ENCODE data around the gene PTGR2.
"Not testable (repeated sequence)": the region's sequence is repeated elsewhere in the genome, so short reads cannot be mapped to it uniquely, and the experiment has no call there.

Gene PTGR2

DNA sequence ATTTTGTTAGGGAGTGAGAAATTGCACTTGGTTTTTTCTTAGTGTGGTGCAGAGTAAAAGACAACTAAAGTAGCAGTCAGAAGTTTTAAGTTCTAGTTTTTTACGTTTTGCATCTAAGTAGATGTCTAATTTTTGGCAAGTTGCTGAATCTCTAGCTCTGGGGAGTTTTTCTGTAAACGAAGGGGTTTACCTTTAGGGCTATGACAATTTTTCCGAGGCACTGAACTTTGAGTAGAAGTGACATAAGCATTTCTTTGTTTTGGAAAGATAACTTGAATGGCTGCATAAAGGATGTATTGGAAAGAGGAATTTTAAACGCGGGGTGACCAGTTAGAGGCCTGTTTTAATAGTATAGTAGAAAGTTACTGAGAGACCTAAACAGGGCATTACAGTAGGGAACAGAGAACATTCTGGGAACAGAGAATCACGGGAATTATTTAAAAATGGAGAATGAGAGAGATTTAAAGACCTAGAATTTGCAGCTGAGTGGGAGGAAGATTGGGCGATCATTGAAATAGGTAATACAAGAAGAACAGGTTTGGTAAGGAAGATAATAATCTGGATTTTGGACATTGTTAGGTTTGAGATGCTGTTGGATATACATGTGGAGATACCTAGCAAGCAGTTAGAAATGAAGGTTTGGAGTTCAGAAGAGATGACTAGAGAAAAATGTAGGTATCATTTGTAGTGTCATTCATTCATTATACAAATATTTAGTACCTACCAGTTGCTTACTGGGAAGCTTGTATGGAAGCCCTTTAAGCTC is 36.2 kb downstream of the PTGR2 start:
- DNase-seq = no peak

DNA sequence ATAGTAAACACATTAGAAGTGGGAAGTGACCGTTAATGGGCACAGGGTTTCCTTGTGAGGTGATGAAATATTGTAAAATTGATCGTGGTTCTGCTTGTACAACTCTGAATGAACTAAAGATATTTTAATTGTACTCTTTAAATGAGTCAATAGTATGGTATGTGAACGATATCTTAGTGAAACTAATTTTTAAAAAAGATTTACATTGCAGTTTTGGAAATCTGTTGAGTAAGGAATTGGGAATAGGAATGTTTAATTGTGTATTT is 36.8 kb downstream of the PTGR2 start:
- DNase-seq = no peak

DNA sequence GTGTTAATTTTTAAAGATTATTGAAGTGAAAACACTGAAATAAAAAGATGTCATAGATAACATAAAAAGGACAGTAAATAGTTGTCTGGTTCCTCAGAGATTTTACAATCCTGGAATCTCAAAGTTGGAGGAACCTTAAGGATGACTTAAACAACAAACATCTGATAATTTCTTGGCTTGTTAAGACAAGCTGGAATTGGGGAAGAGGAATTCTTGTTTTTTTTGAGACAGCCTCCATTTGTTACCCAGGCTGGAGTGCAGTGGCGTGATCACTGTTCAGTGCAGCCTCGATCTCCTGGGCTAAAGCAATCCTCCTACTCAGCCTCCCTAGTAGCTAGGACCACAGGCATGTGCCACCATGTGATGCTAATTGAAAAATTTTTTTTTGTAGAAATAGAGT is 37.3 kb downstream of the PTGR2 start:
- DNase-seq = no peak

DNA sequence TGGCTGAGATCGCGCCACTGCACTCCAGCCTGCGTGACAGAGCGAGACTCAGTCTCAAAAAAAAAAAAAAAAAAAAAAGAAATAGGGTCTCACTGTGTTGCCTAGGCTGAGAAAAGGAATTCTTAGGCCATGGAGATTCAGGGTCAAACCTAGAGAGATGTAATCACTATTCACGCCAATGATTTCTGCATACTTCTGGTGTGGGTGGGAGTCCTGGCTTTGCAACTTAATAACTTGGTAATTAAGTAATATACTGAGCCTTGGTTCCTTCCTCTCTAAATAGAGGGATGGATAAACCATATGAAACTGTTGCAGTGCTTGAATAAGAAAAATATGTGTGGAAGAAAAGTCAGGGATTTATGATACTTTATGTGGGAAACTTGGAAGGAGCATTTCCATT is 37.7 kb downstream of the PTGR2 start:
- no peak for DNase-seq

DNA sequence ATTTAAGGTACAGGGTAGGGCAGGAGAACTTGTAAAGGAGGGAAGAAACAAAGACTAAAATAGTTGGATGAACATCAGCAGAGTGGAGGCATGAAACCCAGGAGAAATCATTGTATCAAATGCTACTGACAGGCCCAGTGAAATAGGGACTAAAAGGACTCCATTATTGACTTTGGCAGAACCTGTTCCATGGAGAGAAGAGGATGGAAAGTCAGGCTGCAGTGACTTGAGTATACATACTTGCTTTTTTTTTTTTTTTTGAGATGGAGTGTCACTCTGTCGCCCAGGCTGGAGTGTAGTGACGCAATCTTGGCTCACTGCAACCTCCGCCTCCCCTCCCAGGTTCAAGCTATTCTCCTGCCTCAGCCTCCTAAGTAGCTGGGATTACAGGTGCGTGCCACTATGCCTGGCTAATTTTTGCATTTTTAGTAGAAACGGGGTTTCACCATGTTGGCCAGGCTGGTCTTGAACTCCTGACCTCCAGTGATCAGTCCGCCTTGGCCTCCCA is 42.6 kb downstream of the PTGR2 start:
- DNase-seq = not testable (repeated sequence)

DNA sequence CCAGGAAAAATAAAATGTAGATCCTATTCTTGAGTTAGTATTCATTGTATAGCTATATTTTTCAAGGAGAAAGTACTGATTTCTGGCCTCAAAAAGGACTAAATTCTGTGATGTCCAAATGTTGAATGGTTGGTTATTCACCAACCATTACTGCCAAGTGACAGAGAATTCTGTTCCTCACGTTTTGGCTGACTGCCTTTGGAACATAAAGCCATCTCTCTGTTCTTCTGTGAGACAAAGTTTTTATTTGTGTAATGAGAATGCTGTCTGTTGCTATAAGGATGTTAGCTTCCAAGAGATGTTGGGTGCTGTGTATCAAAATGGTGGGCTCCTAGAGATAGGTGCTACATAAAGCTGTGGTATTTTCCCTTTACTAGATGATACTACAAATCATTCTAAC is 44.3 kb downstream of the PTGR2 start:
- no peak for DNase-seq

DNA sequence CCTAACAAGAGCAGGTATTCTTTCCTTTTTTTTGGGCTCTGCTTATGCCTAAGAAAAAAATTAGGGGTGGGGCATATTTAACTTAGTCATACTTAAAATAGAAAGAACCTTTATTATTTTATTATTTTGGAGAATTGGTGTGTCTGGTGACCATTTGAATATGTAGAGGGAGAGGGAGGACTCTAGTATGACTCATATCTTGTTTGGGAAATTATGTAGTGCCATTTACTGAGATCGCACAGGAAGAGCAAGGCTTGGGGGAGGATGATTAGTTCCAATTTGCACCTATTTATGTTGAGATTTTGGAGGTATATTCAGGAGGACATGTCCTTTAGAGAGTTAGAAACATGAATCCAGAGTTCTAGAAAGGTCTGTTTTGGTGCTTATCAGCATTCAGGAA is 44.9 kb downstream of the PTGR2 start:
- no peak for DNase-seq

DNA sequence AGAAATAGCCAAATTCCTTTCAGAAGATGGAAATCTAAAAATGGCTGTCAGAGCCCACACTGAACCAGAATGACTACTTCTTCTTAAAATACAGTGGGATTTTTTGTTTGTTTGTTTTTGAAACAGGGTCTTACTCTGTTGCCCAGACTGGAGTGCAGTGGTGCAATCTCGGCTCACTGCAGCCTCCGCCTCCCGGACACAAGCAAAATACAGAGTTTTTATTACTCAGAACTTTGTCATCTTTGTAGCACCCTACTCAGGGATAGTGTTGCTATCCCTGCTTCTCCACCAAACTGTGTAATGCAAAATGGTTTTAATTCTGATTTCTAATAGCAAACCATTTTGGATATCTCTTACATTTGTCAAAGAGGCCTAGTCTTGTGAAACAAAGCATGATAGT is 51.4 kb downstream of the PTGR2 start:
- DNase-seq = no peak

DNA sequence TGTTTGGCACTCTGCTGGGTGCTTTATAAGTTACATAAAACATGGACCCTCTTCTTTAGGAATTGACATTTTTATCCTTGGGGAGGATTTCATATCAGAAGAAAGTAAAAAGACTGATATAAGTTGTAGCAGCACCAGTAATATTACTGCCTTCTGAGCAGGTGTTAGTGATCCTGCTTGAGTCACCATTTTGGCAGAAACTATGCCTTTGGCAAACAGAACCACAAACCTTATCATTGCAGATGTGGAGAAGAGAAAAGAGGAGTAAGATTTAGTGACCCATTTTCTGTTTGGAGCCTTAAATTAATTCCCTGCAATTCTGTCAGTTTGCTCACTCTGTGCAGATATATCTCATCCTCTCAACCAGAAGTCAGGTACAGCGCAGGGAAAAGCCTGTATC is 58.0 kb downstream of the PTGR2 start:
- no peak for DNase-seq

DNA sequence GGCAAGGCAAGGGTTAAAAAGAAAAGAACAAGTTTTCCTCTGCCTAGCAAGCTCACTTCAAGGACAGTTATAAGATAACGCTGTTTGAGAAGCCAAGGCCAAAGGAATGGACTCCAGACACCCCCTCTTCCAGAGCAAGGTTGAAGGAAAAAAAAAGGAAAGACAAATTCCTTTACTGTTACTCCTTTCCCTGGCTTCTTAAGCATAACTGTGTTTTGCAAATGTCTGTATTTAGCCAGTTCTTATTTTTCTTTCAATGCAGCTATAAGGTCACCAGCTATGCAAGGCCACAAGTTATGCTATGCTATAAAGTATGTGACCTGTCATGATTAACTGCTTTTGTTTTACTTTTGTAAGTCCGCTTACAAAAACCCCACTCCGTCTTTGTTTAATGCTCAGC is 61.6 kb downstream of the PTGR2 start:
- DNase-seq = no peak

DNA sequence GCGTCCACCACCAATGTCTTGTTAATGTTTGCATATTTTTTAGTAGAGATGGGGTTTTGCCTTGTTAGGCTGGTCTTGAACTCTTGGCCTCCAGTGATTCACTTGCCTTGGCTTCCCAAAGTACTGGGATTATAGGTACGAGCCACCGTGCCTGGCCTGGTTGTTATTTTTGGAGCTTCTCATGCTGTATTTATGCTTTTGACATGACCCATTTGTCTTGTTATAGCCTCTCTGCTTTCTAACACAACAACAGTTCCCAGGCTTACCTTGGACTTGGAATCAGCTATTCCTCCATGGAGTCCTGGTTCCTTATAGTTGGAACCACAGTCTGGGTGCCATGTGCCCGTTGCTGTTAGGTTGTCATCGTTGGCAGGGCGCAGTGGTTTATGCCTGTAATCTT is 64.7 kb downstream of the PTGR2 start:
- DNase-seq = no peak

DNA sequence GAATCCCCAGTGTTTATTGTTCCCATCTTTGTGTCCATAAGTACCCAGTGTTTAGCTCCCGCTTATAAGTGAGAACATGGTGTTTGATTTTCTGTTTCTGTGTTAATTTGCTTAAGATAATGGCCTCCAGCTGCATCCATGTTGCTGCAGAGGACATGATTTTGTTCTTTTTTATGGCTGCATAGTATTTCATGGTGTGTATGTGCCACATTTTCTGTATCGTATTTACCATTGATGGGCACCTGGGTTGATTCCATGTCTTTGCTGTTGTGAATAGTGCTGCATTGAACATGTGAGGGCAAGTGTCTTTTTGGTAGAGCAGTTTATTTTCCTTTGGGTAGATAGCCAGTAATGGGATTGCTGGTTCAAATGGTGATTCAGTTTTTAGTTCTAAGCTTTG is 67.8 kb downstream of the PTGR2 start:
- not testable (repeated sequence) for DNase-seq

DNA sequence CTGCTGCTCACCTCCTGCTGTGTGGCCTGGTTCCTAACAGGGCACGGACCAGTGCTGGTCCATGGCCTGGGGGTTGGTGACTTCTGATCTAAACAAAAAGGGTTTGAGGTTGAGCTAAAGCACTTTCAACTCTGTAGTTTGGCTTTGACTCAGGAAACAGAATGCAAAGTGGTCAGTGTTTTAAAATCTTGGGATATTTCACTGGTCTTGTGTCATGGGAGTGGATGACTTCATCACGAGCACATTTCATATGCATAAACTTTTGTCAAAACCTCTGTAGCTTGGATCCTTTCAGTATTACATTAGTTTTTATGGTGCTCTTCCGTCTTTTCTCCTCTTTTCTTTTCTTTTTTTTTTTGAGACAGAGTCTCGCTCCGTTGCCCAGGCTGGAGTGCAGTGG is 72.7 kb downstream of the PTGR2 start:
- DNase-seq = no peak

Measured in activated CD4-positive, alpha-beta T cell treated with anti-CD3 and anti-CD28 coated beads, Interleukin-2, amount 50 U/mL, for 1 hour (primary cell).